ENCODE results near the gene ACAA2.
"Not testable (repeated sequence)": the region's sequence is repeated elsewhere in the genome, so short reads cannot be mapped to it uniquely, and the experiment has no call there.

Gene ACAA2

GRCh38 chr18:49808553-49809191 lies 4.7 kb downstream of the ACAA2 start:
- not testable (repeated sequence) for DNase-seq

- no peak for DNase-seq
Observed at GRCh38 chr18:49804096-49804495, 9.2 kb downstream of the ACAA2 start.

GRCh38 chr18:49802623-49803022 lies 10.7 kb downstream of the ACAA2 start:
- no peak for DNase-seq

GRCh38 chr18:49800491-49800890 lies 12.8 kb downstream of the ACAA2 start:
- not testable (repeated sequence) for DNase-seq

GRCh38 chr18:49799806-49800205 lies 13.5 kb downstream of the ACAA2 start:
- not testable (repeated sequence) for DNase-seq

- DNase-seq = no peak
Observed at GRCh38 chr18:49798001-49798400, 15.3 kb downstream of the ACAA2 start.

GRCh38 chr18:49795612-49796552 lies 17.5 kb downstream of the ACAA2 start:
- no peak for DNase-seq

GRCh38 chr18:49794743-49795142 lies 18.6 kb downstream of the ACAA2 start:
- no peak for DNase-seq

DNA sequence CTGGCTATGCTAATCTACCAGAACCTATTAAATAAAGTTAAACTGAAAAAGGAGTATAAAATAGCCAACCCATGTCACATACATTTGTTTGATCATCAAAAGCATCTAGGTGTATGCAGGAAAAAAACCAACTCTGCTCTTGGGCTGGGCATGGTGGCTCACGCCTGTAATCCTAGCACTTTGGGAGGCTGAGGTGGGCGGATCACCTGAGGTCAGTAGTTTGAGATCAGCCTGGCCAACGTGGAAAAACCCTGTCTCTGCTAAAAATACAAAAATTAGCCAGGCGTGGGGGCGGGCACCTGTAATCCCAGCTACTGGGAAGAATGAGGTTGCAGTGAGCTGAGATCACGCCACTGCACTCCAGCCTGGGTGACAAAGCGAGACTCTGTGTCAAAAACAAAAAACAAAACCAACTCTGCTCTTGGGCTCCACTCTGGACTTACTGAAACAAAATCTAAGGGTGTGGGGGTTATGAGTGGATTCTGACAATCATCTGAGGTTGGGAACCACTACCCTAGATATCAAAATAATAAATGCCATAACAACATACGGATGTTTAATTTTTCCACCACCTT lies 23.7 kb downstream of the ACAA2 start:
- not testable (repeated sequence) for DNase-seq

DNA sequence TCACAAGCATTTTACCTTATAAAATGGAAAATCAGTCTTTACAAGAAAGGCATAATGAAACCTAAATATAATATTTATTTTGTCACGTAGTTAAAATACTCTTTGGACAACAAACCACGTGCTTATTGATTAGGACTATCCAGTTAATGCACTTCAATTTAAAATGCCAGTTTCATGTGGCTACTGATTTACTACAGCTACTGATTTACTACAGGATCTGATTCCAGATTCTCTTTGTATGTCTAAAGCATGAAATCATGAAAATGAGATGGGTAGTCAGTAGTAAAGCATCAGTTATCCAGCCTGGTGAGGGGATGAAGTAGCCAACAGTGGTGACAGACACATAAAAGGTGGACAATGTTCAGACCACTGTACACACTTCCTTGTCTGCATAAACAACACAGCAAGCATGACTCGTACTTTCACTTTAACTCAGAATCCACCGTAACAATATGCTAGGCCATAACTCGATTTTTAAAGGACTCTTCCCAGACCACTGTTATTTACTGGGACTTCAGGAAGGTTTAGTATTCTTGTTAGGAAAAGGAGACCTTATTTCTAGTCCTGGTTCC lies 24.9 kb downstream of the ACAA2 start:
- no peak for DNase-seq

DNA sequence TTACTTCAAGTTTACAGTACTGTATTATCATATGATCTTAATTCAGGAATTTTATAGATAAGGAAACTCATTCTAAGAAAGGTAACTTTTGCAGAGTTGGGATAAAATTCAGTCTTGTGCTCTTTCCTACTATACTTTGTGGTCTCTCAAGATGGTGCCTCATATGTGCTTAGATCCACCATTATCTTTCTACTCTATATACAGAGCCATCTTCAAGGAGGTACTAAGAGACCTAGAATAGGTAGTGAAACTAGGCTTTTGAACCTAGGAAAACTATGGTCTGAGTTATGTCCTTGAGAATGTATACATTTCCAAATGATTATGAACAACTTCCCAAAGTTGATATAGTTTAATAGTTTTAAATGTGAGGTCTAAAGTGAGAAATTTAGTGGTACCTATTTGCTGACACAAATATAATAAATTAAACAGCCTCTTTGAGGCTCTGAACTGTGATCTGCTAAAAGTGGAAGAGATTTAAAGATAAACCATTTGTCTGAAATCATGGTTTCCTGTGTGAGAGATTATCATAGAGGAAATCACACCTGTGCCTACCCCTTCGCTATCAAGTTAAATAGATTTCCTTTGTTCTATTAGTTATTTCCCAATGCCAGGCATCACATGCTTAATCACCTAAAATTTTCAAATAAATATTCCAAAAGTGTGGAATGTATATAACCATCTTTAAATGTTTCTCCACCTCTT lies 27.2 kb downstream of the ACAA2 start:
- no peak for DNase-seq

DNA sequence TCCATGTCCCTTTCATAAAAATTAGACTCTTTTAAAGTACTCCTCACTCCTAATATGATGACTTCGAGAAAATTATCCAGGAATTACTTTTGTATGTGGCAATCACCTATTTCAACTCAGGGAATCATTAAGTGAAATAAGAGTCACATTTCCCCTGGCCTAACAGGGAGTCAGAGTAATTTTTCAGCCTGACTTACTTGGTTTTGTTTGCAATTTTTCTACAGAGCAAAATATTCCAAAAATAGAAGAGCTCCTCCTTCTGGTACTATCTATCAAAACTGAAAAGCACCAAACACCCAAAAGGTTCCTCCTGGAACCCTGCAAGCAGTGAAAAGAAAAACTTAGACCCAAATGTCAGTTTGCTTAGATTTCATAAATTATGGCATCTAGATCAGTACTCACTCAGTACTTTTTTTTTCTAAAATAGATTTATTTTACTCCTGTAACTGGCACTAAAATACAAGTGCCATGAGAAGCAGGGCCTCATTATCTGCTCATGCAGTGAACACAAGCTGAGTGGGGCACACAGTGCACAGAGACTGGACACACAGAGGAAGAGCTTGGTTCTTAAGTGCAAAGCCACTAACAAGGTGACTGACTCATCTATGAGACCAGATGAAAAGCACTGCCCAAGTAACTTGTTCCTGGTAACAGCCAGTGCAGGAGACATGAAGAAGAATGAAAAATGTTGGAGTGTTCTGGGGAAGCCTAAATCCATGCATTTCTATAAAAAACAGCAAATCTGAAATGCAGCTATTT lies 28.7 kb downstream of the ACAA2 start:
- no peak for DNase-seq

- not testable (repeated sequence) for DNase-seq
Observed at GRCh38 chr18:49783631-49784030, 29.7 kb downstream of the ACAA2 start.

DNA sequence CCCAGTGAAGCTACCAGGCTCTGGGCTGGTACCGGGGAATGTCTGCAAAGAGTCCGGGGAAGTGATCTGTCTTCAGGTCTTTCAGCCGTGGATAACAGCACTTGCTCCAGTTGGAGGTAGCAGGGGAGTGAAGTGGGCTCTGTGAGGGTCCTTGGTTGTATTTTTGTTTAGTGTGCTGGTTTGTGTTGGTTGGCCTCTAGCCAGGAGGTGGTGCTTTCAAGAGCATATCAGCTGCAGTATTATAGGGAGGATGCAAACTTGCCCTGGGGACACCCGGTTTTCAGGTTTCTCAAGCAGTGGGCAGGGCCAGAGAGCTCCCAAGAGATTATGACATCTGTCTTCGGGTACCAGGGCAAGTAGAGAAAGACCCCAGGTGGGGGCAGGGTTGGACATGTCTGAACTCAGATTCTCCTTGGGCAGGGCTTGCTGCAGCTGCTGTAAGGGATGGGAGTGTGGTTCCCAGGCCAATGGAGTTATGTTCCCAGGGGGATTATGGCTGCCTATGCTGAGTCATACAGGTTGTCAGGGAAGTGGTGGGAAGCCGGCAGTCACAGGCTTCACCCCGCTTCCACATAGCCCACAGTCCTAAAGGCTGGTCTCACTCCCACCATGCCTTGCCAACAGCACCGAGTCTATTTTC lies 34.4 kb downstream of the ACAA2 start:
- no peak for DNase-seq

DNA sequence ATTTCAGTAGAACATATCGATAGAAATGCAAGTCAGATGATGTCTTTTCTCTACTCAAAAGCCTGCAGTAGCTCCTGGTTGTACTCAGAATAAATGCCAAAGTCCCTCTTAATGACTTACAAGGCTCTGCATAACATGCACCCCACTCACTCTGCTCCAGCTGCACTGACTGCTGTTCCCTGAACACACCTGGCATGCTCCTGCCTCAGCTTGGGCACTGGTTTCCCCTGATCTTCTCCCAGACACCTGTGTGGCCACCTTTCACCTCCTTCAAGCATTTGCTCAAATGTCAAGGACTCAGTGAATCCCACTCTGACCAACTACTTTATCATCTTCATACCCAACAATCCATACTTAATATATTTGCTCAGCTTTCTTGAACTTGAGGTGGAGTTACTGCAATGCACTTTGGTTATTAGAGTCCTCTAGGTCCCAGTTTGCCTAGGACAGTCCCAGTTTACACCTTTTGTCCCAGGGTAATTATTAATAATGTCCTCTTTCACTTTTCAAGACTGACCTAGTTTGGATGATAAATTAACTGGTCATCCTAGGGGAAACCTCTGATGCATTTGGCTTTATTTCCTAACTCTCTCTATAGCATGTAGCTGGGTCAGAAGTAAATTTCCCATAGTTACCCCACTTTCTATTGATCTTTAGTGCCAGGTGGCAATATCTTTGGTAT lies 44.1 kb downstream of the ACAA2 start:
- no peak for DNase-seq

GRCh38 chr18:49768051-49768391 lies 45.3 kb downstream of the ACAA2 start:
- no peak for DNase-seq

DNA sequence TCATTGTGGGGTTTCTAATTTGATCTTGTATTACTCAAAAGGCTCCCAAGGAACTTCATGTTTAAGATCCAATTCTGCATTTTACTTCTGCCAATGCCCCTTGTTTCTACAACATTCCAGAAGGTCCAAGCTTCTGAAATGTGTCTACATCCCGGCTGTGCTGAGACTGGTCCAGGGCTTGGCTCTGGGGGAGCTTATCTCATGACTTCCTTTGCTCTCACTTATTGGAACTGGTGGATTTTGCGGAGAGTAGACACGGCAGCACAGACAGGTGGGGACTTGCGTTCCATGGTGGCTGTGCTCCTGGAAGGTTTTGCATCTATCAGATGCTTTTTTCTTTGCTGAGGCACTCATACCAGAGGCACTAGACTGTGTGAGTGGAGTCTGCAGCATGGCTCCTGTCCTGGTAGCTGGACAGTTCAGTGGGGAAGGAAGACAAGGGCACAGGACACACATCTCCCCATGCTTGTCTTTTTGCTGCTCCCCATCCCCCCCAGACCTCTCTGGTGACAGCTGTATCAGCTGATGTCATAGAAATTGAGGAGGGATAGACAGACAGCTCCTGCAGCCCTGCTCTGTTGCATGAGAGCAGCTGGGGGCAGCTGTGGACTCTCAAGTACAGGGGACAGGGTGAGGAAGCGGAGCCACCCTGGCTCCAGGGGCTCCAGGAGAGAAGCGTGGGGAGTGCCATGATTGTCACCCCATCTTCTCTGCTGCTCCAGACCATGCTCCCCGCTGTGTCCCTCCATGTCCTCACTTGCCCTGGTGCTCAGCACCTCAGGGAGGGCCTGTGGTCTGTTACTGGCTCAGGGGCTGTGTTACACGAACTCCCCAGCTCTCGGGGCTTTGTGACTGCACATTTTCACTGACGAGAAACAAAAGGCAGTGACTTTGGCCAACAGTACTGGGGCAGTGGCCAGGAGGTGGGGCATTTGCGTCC lies 46.0 kb downstream of the ACAA2 start:
- no peak for DNase-seq

- DNase-seq = no peak
Observed at GRCh38 chr18:49766646-49767045, 46.7 kb downstream of the ACAA2 start.

DNA sequence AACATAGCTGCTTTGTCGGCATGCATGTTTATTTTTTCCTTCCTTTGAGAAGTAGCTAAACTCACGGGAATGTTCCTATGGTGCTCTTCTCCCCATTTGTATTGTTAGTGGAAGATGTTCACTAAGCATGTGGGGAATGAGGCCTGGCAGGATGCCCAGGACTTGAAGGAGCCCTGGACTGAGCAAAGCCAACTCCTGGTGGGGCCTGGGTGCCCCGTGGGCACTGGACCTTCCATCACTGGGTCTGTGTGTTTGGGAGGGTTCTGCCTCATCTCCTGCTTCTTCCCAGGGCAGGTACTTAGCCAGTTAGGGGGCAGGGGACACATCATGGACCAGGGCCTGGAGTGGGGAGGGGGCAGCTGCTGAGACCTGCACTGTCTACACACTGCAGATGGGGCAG lies 49.3 kb downstream of the ACAA2 start:
- no peak for DNase-seq

GRCh38 chr18:49763590-49763989 lies 49.7 kb downstream of the ACAA2 start:
- DNase-seq = no peak

All from SIG-M5 (cell line).